Natural killer cell (primary cell): ENCODE measurements around the gene TOR1B. TPM values are rescaled to one million over a fixed set of nuclear protein-coding genes. Genes with fewer than 3 reads are reported as not detected.
"Not testable (repeated sequence)": the region's sequence is repeated elsewhere in the genome, so short reads cannot be mapped to it uniquely, and the experiment has no call there.

Source experiments
- ATAC-seq, 3 donors: fragments of 150-1000 bp in 2 of 3; fragments of 200-7000 bp in 1 of 3; cut with Tn5 transposase; 1 replicate in 1 of 3; 2 replicates in 2 of 3; pipeline ENCODE4 v1.10.0; 2021; ENCODE audit warnings: mild to moderate bottlenecking in 2 of 3, moderate library complexity in 2 of 3
- DNase-seq, 2 donors: peaks; one replicate each; pipeline versions ENCODE4 v3.0.0 to v3.0.0-alpha.2; 2013 to 2021; ENCODE audit warnings: mixed read lengths in 1 of 2
- H3K27ac ChIP-seq: one replicate; pipeline ENCODE4 v1.5.1; 2013; ENCODE audit warnings: mild to moderate bottlenecking, low read length
- H3K27me3 ChIP-seq: one replicate; pipeline ENCODE4 v1.6.1; 2013; ENCODE audit warnings: low read length; ENCODE audit not compliant: control insufficient read depth, insufficient read depth
- H3K36me3 ChIP-seq: one replicate; pipeline ENCODE4 v1.6.1; 2013; ENCODE audit warnings: low read length; ENCODE audit not compliant: control insufficient read depth, insufficient read depth
- H3K4me1 ChIP-seq: one replicate; pipeline ENCODE4 v1.6.1; 2013; ENCODE audit warnings: low read length; ENCODE audit not compliant: control insufficient read depth, insufficient read depth
- H3K4me3 ChIP-seq: one replicate; pipeline ENCODE4 v1.5.1; 2013; ENCODE audit warnings: low read length
- H3K9me3 ChIP-seq: one replicate; pipeline ENCODE4 v1.6.1; 2013; ENCODE audit warnings: low read length; ENCODE audit not compliant: control insufficient read depth, insufficient read depth
- H3K27ac Mint-ChIP-seq, 2 donors: one replicate each; pipeline ENCODE4 v1.8.0; 2022; ENCODE audit warnings: mild to moderate bottlenecking in 2 of 2, mixed read lengths in 2 of 2, moderate library complexity in 1 of 2
- H3K27me3 Mint-ChIP-seq, 2 donors: one replicate each; pipeline ENCODE4 v1.8.0; 2022; ENCODE audit warnings: low read depth in 2 of 2, mixed read lengths in 2 of 2
- H3K36me3 Mint-ChIP-seq: one replicate; pipeline ENCODE4 v1.8.0; 2022; ENCODE audit warnings: mixed read lengths
- H3K4me1 Mint-ChIP-seq, 2 donors: one replicate each; pipeline ENCODE4 v1.8.0; 2022; ENCODE audit warnings: mixed read lengths in 2 of 2
- H3K4me3 Mint-ChIP-seq: one replicate; pipeline ENCODE4 v1.8.0; 2022; ENCODE audit warnings: mild to moderate bottlenecking, moderate library complexity, mixed read lengths
- H3K9me3 Mint-ChIP-seq, 2 donors: one replicate each; pipeline ENCODE4 v1.8.0; 2022; ENCODE audit warnings: mixed read lengths in 2 of 2
- CTCF ChIP-seq: fragments of 200-600 bp; IDR thresholded peaks from one replicate; pipeline ENCODE4 v1.8.0; 2022; ENCODE audit warnings: antibody characterized with exemption
- WGBS: methylation state at CpG from one replicate; pipeline ENCODE4 v1.1.7; 2013; ENCODE audit warnings: missing lambda C conversion rate; ENCODE audit not compliant: insufficient coverage; 5-methylcytosine and 5-hydroxymethylcytosine counted together
- intact Hi-C: fragments of 100-400 bp; cut with micrococcal nuclease; formaldehyde crosslinking; loops from one replicate; pipeline ENCODE4 v1.14.2; 2022
- total RNA-seq, 4 donors: library from RNA; stranded (reverse); fragments of 120-200 nt in 1 of 4; gene quantifications; one replicate each; pipeline versions ENCODE4 v1.2.3 to v1.2.4, GENCODE V29; 2013 to 2022

Gene TOR1B
- total RNA-seq, 3 donors from 2014 or later (not counting 1 experiment from before 2014, with no cell fraction given) = 20.2 to 30.5 (median 23.9) TPM

- H3K4me1 ChIP-seq = peaks cover 3% of the 10 kb centered on the region
- H3K27me3 ChIP-seq = no peaks in the 10 kb centered on the region
- Mint-ChIP-seq H3K27ac (no peak overlapping the region), H3K27me3 (peaks cover 0 to 11% of the 10 kb centered on the region in 2 donors), H3K4me1 (peaks cover 0 to 6% of the 10 kb centered on the region in 2 donors), H3K36me3 (no peaks in the 10 kb centered on the region), H3K4me3 (no peak overlapping the region), H3K9me3 (no peaks in the 10 kb centered on the region)
- no peak for TF ChIP-seq CTCF
- DNase-seq (no peak), ATAC-seq (no peak)
- no peak overlapping the region for H3K4me3 ChIP-seq
- H3K27ac ChIP-seq = no peak overlapping the region
- intact Hi-C loops = no loop called here
- 84% methylated on average over 11 of the region's 11 CpGs for WGBS
- H3K9me3 ChIP-seq = no peaks in the 10 kb centered on the region
- H3K36me3 ChIP-seq = no peaks in the 10 kb centered on the region
Observed at GRCh38 chr9:129761293-129761900, 41.6 kb upstream of the TOR1B start.

GRCh38 chr9:129761901-129762369 lies 41.0 kb upstream of the TOR1B start:
- no peak for DNase-seq
- no peak overlapping the region for H3K27ac ChIP-seq
- Mint-ChIP-seq H3K27me3 (peaks cover 0 to 11% of the 10 kb centered on the region in 2 donors), H3K36me3 (no peaks in the 10 kb centered on the region), H3K4me1 (peaks cover 0 to 6% of the 10 kb centered on the region in 2 donors), H3K27ac (no peak overlapping the region), H3K4me3 (no peak overlapping the region), H3K9me3 (no peaks in the 10 kb centered on the region)
- H3K4me3 ChIP-seq = no peak overlapping the region
- intact Hi-C loops = no loop called here
- 73% methylated on average over 6 of the region's 6 CpGs for WGBS
- no peak for ATAC-seq
- H3K27me3 ChIP-seq = no peaks in the 10 kb centered on the region
- TF ChIP-seq CTCF = no peak
- H3K4me1 ChIP-seq = peaks cover 3% of the 10 kb centered on the region
- H3K36me3 ChIP-seq = no peaks in the 10 kb centered on the region
- H3K9me3 ChIP-seq = no peaks in the 10 kb centered on the region

GRCh38 chr9:129762370-129762984 lies 40.5 kb upstream of the TOR1B start:
- H3K4me1 ChIP-seq, intact Hi-C loops, H3K4me3 ChIP-seq, H3K4me1 Mint-ChIP-seq, ATAC-seq, H3K9me3 ChIP-seq, DNase-seq, H3K27me3 ChIP-seq, H3K36me3 ChIP-seq, H3K9me3 Mint-ChIP-seq, H3K36me3 Mint-ChIP-seq, H3K27ac Mint-ChIP-seq, H3K4me3 Mint-ChIP-seq, H3K27ac ChIP-seq: not testable (repeated sequence)
- 79% methylated on average over 13 of the region's 13 CpGs for WGBS
- peaks cover 0 to 11% of the 10 kb centered on the region in 2 donors for H3K27me3 Mint-ChIP-seq

GRCh38 chr9:129762985-129763926 lies 39.7 kb upstream of the TOR1B start:
- Histone ChIP-seq H3K4me1 (no peaks in the 10 kb centered on the region), H3K27ac (no peak overlapping the region), H3K27me3 (no peaks in the 10 kb centered on the region), H3K4me3 (no peak overlapping the region), H3K36me3 (no peaks in the 10 kb centered on the region), H3K9me3 (no peaks in the 10 kb centered on the region)
- no peaks in the 10 kb centered on the region for H3K9me3 Mint-ChIP-seq
- DNase-seq (no peak), ATAC-seq (no peak)
- intact Hi-C loops = no loop called here
- 89% methylated on average over 13 of the region's 13 CpGs for WGBS
- no peak overlapping the region for H3K27ac Mint-ChIP-seq
- no peak for TF ChIP-seq CTCF
- H3K4me3 Mint-ChIP-seq = no peak overlapping the region
- peaks cover 0 to 1% of the 10 kb centered on the region in 2 donors for H3K4me1 Mint-ChIP-seq
- peaks cover 0 to 7% of the 10 kb centered on the region in 2 donors for H3K27me3 Mint-ChIP-seq
- no peaks in the 10 kb centered on the region for H3K36me3 Mint-ChIP-seq
